NCI-H1694 treated with DMSO at 0.1 percent for 48 hours (cell line): Measurements from ENCODE around the gene ACOT13.
"Not testable (repeated sequence)": the region's sequence is repeated elsewhere in the genome, so short reads cannot be mapped to it uniquely, and the experiment has no call there.

ENCODE experiments used
- DNase-seq: peaks from one replicate; lab custom pipeline; 2025; lab: John Stamatoyannopoulos, UW

Gene ACOT13

DNA sequence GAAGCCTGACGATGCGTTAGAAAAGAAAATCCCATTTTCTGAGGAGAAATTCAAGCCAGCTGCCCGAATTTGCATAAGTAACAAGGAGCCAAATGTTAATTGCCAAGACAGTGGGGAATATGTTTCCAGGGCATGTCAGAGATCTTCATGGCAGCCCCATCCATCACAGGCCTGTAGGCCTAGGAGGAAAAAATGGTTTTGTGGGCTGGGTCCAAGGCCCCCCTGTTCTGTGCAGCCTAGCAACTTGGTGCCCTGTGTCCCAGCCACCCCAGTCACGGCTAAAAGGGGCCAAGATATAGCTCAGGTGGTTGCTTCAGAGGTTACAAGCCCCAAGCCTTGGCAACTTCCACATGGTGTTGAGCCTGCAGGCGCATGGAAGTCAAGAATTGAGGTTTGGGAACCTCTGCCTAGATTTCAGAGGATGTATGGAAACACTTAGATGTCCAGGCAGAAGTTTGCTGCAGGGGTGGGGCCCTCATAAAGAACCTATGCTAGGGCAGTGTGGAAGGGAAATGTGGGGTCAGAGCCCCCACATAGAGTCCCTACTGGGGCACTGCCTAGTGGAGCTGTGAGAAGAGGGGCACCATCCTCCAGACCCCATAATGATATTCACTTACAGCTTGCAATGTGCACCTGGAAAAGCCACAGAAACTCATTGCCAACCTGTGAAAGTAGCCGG is 64.7 kb downstream of the ACOT13 start:
- not testable (repeated sequence) for DNase-seq

DNA sequence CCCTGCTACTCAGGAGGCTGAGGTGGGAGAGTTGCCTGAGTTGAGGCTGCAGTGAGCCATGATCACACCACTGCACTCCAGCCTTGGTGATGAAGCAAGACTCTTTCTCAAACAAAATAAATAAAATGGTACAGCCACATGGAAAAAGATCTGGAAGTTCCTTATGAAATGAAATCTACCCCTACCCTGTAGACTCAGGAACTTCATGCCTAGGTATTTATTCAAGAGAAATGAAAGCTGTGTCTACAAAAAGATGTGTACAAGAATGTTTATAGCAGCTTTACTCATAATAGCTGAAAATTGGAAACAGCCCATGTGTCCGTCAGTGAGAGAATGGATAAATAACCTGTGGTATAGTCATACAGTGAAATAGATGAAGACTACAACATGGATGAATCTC is 67.3 kb downstream of the ACOT13 start:
- no peak for DNase-seq

DNA sequence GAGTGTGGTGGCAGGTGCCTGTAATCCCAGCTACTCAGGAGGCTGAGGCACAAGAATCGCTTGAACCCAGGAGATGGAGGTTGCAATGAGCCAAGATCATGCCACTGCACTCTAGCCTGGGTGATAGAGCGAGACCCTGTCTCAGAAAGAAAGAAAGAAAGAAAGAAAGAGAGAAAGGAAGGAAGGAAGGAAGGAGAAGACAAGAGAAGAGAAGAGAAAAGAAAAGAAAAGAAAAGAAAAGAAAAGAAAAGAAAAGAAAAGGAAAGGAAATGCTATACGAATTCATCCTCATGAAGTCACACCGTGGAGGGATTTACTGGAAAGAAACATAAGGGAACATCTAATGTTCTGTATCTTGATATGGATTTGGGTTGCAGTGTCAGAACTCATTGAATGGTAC is 67.8 kb downstream of the ACOT13 start:
- not testable (repeated sequence) for DNase-seq

DNA sequence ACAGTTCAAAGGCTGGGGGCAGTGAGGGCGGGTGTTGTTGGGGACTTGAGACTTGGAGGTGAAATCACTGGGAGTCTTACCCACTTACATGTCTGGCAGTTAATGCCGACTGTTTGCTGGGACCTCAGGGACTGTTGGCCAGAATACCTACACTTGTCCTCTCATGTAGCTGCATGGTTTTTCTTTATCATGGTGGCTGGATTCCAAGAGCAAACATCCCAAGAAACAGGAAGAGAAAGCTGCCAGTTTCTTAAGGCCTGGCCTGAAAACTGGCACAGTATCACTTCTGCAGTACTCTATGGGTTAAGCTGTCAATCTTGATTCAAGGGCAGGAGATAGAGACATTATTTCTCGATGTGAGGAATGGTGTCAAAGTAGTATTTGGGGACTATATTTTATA is 71.9 kb downstream of the ACOT13 start:
- no peak for DNase-seq

DNA sequence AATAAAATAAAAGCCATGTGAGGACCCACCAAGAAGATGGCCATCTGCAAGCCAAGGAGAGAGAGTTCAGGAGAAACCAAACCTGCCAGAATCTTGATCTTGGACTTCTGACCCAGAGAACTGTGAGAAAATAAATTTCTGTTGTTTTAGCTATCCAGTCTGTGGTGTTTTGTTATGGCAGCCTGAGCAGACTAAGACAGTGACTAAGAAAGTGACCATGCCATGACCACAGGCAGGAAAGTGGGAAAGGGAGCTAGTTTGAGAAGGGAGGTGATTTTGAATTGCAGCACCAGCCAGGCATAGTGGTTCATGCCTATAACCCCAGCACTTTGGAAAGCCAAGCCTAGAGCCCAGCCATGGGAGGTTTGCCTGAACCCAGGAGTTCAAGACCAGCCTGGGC is 74.0 kb downstream of the ACOT13 start:
- no peak for DNase-seq

DNA sequence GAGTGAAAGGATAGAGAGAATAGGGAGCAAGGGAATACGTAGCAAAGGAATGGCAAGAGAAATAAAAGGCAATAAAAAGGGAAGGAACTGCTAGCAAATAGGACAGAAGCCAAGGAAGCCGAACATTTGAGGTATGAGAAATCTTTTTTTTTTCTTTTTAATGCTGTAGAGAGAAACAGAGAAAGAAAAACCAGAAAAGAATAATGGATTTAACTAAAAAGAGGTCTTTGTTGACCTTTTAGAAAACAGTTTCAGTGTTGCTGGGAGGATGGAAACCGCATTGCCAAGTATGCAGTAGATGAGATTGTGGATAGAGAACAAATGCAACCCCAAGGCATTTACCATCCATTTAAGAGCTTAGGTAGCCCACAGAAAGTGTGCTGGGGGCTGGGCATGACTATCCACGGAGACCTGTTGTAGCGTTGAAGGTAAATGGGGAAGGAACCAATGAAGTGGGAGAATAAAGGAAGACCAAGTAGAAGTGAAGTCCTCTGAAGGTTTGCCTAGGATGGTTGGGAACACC is 75.4 kb downstream of the ACOT13 start:
- no peak for DNase-seq

DNA sequence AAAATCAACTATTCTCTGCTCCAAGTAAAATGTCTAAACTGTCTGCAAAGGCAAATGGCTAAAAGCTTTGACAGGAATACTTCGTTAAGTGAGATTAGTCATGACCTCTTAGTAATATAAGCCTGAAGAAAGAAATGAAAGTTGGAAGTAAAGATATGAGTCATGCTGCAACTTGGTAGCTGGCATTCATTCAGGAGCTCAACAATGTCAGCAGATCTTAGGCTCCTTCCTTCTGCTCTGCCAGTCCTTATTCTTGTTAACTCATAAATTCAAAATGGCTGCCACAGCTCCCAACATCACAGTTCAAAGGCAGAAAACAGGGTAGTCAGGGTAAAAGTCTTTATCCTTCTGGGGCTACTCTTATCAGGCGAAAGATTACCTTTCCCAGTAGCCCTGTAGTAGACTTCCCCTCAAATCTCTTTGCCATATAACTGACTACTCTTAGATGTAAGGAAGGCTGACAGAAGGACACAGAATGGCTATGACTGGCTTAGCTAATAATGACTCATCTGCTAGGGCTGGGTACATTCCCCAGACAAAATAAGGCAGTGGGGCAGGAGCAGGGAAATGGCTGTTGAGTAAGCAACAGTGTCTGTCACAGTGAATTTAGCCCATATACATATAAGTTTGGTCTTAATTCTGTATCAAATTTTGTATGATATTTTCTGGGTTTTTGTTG is 76.5 kb downstream of the ACOT13 start:
- no peak for DNase-seq

DNA sequence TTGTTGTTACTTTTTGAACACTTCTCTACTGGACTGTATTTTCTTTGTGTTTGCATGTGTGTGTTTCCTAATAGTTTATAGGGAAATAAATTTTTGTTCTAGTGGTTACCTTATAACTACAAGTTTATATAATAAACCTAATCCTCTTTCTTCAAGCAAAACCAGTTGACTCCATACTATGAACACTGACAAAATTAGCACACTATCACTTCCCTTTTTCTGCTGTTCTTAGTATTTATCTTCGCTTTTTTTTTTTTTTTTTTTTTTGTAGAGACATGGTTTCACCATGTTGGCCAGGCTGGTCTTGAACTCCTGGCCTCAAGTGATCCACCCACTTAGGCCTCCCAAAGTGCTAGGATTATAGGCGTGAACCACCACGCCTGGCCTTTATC is 77.1 kb downstream of the ACOT13 start:
- DNase-seq: no peak

DNA sequence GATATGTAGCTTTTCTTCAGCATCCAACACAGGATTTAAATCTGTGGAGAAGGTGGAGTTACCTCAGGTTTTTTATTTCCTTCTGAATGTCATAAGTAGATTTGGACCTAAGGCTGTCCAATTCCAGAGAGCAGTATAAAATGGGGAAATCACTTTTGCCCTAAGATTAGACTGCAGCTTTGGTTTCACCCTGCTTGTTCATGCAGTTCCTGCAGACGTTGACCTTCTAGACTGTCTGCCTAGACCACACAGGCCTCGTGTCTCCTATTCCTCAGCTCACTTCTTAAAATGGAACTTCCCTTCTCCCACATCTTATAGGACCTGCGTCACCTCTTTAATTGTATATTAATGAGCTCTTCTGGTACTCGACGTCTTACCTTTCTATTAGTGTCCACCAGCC is 78.0 kb downstream of the ACOT13 start:
- no peak for DNase-seq

DNA sequence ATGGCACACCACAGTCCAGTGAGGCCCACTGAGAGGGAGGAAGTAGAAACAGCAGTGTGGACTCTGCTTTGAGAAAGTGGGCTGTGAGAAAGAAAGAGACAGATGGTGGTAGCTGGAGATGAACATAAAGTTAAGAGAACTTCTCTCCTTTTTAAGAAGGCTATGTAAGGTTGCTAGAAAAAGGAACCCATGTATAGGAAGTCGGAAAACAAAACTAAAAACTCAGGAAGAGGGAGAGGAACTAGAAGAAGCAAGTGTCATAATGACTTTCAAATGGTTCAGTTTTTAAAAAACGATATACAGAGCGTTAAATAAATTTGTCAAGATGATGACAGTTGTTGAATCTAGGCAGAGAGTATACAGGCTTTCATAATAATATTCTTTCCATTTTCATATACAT is 82.4 kb downstream of the ACOT13 start:
- no peak for DNase-seq

DNA sequence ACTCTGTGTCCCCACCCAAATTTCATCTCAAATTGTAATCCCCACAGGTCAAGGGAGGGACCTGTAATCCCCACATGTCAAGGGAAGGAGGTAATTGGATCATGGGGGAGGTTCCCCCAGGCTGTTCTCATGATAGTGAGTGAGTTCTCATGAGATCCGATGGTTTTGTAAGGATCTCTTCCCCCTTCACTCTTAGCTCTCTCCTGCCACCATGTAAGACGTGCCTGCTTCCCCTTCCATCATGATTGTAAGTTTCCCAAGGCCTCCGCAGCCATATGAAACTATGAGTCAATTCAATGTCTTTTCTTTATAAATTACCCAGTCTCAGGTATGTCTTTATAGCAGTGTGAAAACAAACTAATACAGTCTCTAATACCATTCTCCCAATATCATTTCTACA is 84.0 kb downstream of the ACOT13 start:
- not testable (repeated sequence) for DNase-seq

DNA sequence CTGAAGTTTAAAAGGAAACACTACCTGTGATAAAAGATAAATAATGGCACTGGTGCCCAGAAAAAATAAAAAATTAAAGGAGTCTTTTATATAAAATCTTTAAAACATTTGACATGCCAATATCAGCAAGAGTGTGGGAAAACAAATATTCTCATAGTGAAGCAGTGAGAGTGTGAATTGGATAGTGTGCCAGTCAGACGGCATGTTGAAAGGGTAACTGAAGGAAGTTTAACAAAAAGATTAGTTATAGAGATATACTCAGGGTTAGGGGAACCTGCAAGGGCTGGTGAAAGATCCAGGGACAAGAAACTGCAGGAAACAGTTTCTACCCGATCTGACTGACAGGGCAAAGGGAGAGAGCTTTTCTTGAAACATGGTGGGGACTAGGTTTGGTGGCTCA is 85.6 kb downstream of the ACOT13 start:
- no peak for DNase-seq

DNA sequence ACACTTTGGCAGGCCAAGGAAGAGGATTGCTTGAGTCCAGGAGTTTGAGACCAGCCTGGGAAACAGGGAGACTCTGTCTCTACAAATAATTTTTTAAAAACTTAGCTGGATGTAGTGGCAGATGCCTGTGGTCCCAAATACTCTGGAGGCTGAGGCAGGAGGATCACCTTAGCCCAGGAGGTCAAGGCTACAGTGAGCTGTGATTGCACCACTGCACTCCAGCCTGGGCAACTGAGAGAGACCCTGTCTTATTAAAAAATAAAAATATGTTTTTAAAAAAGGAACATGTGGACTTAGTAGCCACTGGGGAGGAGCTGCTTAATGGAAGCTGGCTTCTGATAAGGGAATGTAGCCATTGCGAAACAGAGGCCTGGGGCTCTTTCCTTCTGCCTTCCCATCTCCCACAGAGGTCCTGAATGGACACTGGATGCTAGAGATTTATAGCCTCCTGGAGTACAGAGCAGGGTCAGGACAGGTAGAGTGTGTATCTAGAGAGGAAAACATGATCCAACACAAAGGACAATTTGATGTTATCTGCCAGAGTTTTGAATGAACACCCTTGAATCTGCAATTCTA is 86.1 kb downstream of the ACOT13 start:
- DNase-seq: no peak

DNA sequence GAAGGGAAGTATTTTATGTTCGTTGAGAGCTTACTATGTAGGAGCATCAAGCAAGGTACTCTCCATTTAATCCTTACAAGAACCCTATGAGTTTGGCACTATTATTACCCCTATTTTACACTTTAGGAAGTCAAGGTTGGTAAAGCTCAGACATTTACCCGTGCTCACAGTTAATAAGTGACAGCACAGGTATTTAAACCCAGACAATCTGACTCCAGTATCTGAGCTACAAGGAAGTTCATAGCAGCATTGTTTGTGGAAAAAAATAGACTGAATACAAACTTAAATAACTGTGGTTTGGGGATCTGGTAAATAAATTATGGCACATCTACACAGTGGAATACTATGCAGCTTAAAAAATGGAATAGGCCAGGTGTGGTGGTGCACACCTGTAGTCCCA is 86.7 kb downstream of the ACOT13 start:
- no peak for DNase-seq

DNA sequence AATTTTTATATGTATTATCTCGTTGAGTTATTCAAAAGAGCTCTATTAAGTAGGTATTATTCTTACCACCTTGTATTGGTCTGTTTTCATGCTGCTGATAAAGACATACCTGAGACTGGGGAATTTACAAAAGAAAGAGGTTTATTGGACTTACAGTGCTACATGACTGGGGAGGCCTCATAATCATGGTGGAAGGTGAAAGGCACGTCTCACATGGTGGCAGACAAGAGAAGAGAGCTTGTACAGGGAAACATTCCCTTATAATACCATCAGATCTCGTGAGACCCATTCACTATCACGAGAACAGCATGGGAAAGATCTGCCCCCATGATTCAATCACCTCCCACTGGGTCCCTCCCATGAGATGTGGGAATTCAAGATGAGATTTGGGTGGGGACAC is 87.5 kb downstream of the ACOT13 start:
- DNase-seq: not testable (repeated sequence)
